Spinal cord (tissue), 10 donors: ENCODE results near the gene KRTAP17-1. TPM values are rescaled to one million over a fixed set of nuclear protein-coding genes. Genes with fewer than 3 reads are reported as not detected.
"Not testable (repeated sequence)": the region's sequence is repeated elsewhere in the genome, so short reads cannot be mapped to it uniquely, and the experiment has no call there.

ENCODE experiments used
- DNase-seq, 6 donors: peaks; one replicate each; pipeline versions ENCODE4 v3.0.0 to v3.0.0-alpha.2; 2013 to 2015; ENCODE audit warnings: low spot score in 6 of 6, low read depth in 4 of 6
- H3K27ac ChIP-seq: one replicate; pipeline ENCODE4 v1.5.1; 2013; ENCODE audit warnings: low read depth, low read length, control low read depth
- H3K27me3 ChIP-seq: one replicate; pipeline ENCODE4 v1.6.1; 2013; ENCODE audit warnings: low read length; ENCODE audit not compliant: control insufficient read depth, insufficient read depth
- H3K36me3 ChIP-seq: one replicate; pipeline ENCODE4 v1.6.1; 2013; ENCODE audit warnings: low read length; ENCODE audit not compliant: control insufficient read depth, insufficient read depth
- H3K4me1 ChIP-seq: one replicate; pipeline ENCODE4 v1.6.1; 2013; ENCODE audit warnings: low read length; ENCODE audit not compliant: control insufficient read depth, insufficient read depth
- H3K4me3 ChIP-seq: one replicate; pipeline ENCODE4 v1.5.1; 2013; ENCODE audit warnings: low read depth, low read length, control low read depth
- H3K9me3 ChIP-seq: one replicate; pipeline ENCODE4 v1.6.1; 2013; ENCODE audit warnings: low read length; ENCODE audit not compliant: control insufficient read depth, insufficient read depth
- WGBS: methylation state at CpG from one replicate; pipeline ENCODE4 v1.1.5; 2013; ENCODE audit warnings: missing lambda C conversion rate; ENCODE audit not compliant: insufficient coverage; 5-methylcytosine and 5-hydroxymethylcytosine counted together
- polyA plus RNA-seq, 2 donors: library from polyadenylated mRNA; unstranded; fragments of 120-200 nt; gene quantifications; one replicate each; pipeline ENCODE4 v1.2.1, GENCODE V29; 2013; ENCODE audit not compliant: insufficient read length in 2 of 2
- total RNA-seq, 2 donors: library from RNA; depleted of rRNA in 1 of 2; stranded (reverse); fragments of 120-200 nt in 1 of 2; fragments of >200 nt in 1 of 2; gene quantifications; one replicate each; pipeline versions ENCODE4 v1.2.3 to v1.2.4, GENCODE V29; 2013 to 2014
- donor health status: healthy.

KRTAP17-1 gene
- total and polyA plus RNA-seq, 4 donors: not detected

GRCh38 chr17:41287050-41287449, 28.5 kb downstream of the KRTAP17-1 start:
- DNase-seq: no peak
- Histone ChIP-seq H3K4me1 (no peaks in the 10 kb centered on the region), H3K27me3 (no peaks in the 10 kb centered on the region), H3K4me3 (no peak overlapping the region), H3K36me3 (no peaks in the 10 kb centered on the region), H3K27ac (no peak overlapping the region), H3K9me3 (no peaks in the 10 kb centered on the region)
- WGBS: 100% methylated on average over 1 of the region's 3 CpGs

GRCh38 chr17:41284546-41284945, 31.0 kb downstream of the KRTAP17-1 start:
- H3K9me3 ChIP-seq: no peaks in the 10 kb centered on the region
- DNase-seq: peak in 1 of 6 donors; percentile 0
- H3K4me1 ChIP-seq: no peaks in the 10 kb centered on the region
- H3K36me3 ChIP-seq: no peaks in the 10 kb centered on the region
- no peak overlapping the region for H3K4me3 ChIP-seq
- no peak overlapping the region for H3K27ac ChIP-seq
- WGBS: no CpG with 5 or more reads among the region's 2 CpGs
- no peaks in the 10 kb centered on the region for H3K27me3 ChIP-seq

GRCh38 chr17:41284043-41284442, 31.5 kb downstream of the KRTAP17-1 start:
- H3K4me1 ChIP-seq: no peaks in the 10 kb centered on the region
- H3K27me3 ChIP-seq: no peaks in the 10 kb centered on the region
- 80% methylated on average over 1 of the region's 3 CpGs for WGBS
- H3K9me3 ChIP-seq: no peaks in the 10 kb centered on the region
- H3K27ac ChIP-seq: no peak overlapping the region
- H3K36me3 ChIP-seq: no peaks in the 10 kb centered on the region
- peak in 1 of 6 donors; percentile 6 for DNase-seq
- H3K4me3 ChIP-seq: no peak overlapping the region

- Histone ChIP-seq H3K27me3 (no peaks in the 10 kb centered on the region), H3K4me1 (no peaks in the 10 kb centered on the region), H3K36me3 (no peaks in the 10 kb centered on the region), H3K4me3 (no peak overlapping the region), H3K9me3 (no peaks in the 10 kb centered on the region), H3K27ac (no peak overlapping the region)
- 100% methylated on average over 1 of the region's 3 CpGs for WGBS
- peak in 1 of 6 donors; percentile 0 for DNase-seq
Observed at GRCh38 chr17:41278176-41278955, 37.1 kb downstream of the KRTAP17-1 start.

- 81% methylated on average over 3 of the region's 3 CpGs for WGBS
- H3K4me3 ChIP-seq, H3K9me3 ChIP-seq, H3K27ac ChIP-seq, H3K27me3 ChIP-seq, H3K36me3 ChIP-seq, DNase-seq, H3K4me1 ChIP-seq: not testable (repeated sequence)
Observed at GRCh38 chr17:41275648-41276190, 39.8 kb downstream of the KRTAP17-1 start, which contains the start of gene KRTAP9-7. TSS of gene KRTAP9-7 (plus strand) at chr17:41275698. CDS start at chr17:41275698, 0 bp downstream.

- WGBS: 80% methylated on average over 1 of the region's 1 CpG
- no peak for DNase-seq
Observed at GRCh38 chr17:41271858-41272257, 43.7 kb downstream of the KRTAP17-1 start.

GRCh38 chr17:41271323-41271722, 44.2 kb downstream of the KRTAP17-1 start:
- H3K4me1 ChIP-seq, H3K9me3 ChIP-seq, H3K27me3 ChIP-seq, H3K36me3 ChIP-seq, H3K27ac ChIP-seq, H3K4me3 ChIP-seq, DNase-seq: not testable (repeated sequence)
- WGBS: 62% methylated on average over 1 of the region's 1 CpG

More at GRCh38 chr17:41271858-41272257, 43.7 kb downstream of the KRTAP17-1 start:
- no peak overlapping the region for H3K4me3 ChIP-seq
- no peaks in the 10 kb centered on the region for H3K4me1 ChIP-seq
- H3K27me3 ChIP-seq: no peaks in the 10 kb centered on the region
- no peak overlapping the region for H3K27ac ChIP-seq
- no peaks in the 10 kb centered on the region for H3K36me3 ChIP-seq
- no peaks in the 10 kb centered on the region for H3K9me3 ChIP-seq

- Histone ChIP-seq H3K4me3 (no peak overlapping the region), H3K4me1 (no peaks in the 10 kb centered on the region), H3K36me3 (no peaks in the 10 kb centered on the region), H3K27ac (no peak overlapping the region), H3K27me3 (no peaks in the 10 kb centered on the region), H3K9me3 (no peaks in the 10 kb centered on the region)
- no peak for DNase-seq
- 100% methylated on average over 2 of the region's 3 CpGs for WGBS
Observed at GRCh38 chr17:41267711-41268110, 47.8 kb downstream of the KRTAP17-1 start.

GRCh38 chr17:41265078-41265477, 50.4 kb downstream of the KRTAP17-1 start, which contains the start of gene KRTAP9-6:
TSS of gene KRTAP9-6 (plus strand) at chr17:41265378. CDS start at chr17:41265378, 0 bp downstream.
- Histone ChIP-seq H3K27ac (no peak within 1 kb of the TSS), H3K9me3 (no peaks in the 10 kb centered on the region), H3K36me3 (no peaks in the 10 kb centered on the region), H3K4me1 (no peaks in the 10 kb centered on the region), H3K27me3 (no peaks in the 10 kb centered on the region), H3K4me3 (no peak within 1 kb of the TSS)
- DNase-seq: peak in 1 of 6 donors; percentile 0
- WGBS: no CpG with 5 or more reads among the region's 2 CpGs
